ENCODE results near the gene PCDHB10.
"Not testable (repeated sequence)": the region's sequence is repeated elsewhere in the genome, so short reads cannot be mapped to it uniquely, and the experiment has no call there.

The PCDHB10 gene

DNA sequence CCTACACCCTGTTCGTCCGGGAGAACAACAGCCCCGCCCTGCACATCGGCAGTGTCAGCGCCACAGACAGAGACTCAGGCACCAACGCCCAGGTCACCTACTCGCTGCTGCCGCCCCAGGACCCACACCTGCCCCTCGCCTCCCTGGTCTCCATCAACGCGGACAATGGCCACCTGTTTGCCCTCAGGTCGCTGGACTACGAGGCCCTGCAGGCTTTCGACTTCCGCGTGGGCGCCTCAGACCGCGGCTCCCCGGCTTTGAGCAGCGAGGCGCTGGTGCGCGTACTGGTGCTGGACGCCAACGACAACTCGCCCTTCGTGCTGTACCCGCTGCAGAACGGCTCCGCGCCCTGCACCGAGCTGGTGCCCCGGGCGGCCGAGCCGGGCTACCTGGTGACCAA, 3.5 kb upstream of the PCDHB10 start:
- not testable (repeated sequence) for DNase-seq

DNA sequence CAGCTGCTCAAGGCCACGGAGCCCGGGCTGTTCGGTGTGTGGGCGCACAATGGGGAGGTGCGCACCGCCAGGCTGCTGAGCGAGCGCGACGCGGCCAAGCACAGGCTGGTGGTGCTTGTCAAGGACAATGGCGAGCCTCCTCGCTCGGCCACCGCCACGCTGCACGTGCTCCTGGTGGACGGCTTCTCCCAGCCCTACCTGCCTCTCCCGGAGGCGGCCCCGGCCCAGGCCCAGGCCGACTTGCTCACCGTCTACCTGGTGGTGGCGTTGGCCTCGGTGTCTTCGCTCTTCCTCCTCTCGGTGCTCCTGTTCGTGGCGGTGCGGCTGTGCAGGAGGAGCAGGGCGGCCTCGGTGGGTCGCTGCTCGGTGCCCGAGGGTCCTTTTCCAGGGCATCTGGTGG, 3.0 kb upstream of the PCDHB10 start:
- not testable (repeated sequence) for DNase-seq

DNA sequence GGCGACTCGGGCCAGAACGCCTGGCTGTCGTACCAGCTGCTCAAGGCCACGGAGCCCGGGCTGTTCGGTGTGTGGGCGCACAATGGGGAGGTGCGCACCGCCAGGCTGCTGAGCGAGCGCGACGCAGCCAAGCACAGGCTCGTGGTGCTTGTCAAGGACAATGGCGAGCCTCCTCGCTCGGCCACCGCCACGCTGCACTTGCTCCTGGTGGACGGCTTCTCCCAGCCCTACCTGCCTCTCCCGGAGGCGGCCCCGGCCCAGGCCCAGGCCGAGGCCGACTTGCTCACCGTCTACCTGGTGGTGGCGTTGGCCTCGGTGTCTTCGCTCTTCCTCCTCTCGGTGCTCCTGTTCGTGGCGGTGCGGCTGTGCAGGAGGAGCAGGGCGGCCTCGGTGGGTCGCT, 2.2 kb downstream of the PCDHB10 start:
- not testable (repeated sequence) for DNase-seq

DNA sequence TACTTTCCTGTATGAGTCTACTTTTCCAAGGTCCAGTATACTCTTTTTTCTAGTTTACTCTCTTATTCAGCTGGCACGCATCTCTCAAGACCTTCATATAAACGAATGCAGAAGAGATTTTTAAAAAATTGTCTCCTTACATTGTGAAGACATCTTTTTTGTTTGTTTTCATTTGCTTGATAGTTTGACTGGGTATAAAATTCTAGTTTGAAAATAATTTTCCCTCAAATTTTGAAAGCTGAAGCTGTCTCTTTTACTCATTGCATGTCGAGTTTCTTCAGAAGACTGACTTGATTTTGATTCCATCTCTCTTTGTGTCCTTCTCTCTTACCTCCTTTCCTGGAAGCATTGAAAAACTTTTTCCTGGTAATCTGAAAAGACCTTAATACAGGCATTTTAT, 4.2 kb downstream of the PCDHB10 start:
- DNase-seq, result no peak

DNA sequence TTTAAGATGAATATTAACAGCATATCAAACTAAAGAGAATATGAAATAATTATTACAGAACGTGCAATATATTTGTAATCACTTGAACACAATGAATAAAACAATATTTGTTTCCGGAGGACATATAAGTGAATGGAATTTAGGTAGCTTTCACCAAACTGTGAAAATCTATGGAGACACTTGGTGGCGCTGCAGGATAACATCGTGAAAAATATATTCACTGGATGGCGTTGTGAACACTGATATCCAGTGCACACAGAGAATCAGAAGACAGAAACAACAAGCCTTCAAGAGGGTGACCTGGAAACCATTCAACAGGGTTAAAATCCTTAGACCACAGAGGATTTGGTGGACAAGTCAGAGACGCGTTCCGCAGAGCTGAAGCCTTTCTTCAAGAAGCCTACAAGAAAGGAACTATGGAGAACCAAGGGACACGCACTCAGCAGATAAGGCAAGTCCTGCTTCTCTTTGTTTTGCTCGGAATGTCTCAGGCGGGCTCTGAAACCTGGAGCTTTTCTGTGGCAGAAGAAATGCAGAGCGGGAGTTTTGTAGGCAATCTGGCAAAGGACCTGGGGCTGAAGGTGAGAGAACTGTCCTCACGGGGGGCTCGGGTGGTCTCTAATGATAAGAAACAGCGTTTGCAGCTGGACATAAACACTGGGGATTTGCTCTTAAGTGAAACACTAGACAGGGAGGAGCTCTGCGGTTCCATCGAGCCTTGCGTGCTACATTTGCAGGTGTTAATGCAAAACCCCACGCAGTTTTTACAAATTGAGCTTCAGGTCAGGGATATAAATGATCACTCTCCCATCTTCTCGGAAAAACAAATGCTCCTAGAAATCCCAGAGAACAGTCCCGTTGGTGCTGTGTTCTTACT, 7.4 kb downstream of the PCDHB10 start, which contains the start of gene PCDHB11:
TSS of gene PCDHB11 (plus strand) at position 269 of the 877 bp plus-strand sequence. CDS start at position 417, 148 bp downstream.
- DNase-seq, result peak; percentile 9

DNA sequence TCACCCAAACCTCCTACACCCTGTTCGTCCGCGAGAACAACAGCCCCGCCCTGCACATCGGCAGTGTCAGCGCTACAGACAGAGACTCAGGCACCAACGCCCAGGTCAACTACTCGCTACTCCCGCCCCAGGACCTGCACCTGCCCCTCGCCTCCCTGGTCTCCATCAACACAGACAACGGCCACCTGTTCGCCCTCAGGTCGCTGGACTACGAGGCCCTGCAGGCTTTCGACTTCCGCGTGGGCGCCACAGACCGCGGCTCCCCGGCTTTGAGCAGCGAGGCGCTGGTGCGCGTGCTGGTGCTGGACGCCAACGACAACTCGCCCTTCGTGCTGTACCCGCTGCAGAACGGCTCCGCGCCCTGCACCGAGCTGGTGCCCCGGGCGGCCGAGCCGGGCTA, 9.0 kb downstream of the PCDHB10 start:
- not testable (repeated sequence) for DNase-seq

DNA sequence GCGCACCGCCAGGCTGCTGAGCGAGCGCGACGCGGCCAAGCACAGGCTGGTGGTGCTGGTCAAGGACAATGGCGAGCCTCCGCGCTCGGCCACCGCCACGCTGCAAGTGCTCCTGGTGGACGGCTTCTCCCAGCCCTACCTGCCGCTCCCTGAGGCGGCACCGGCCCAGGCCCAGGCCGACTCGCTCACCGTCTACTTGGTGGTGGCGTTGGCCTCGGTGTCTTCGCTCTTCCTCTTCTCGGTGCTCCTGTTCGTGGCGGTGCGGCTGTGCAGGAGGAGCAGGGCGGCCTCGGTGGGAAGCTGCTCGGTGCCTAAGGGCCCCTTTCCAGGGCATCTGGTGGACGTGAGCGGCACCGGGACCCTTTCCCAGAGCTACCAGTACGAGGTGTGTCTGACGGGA, 9.5 kb downstream of the PCDHB10 start:
- not testable (repeated sequence) for DNase-seq

DNA sequence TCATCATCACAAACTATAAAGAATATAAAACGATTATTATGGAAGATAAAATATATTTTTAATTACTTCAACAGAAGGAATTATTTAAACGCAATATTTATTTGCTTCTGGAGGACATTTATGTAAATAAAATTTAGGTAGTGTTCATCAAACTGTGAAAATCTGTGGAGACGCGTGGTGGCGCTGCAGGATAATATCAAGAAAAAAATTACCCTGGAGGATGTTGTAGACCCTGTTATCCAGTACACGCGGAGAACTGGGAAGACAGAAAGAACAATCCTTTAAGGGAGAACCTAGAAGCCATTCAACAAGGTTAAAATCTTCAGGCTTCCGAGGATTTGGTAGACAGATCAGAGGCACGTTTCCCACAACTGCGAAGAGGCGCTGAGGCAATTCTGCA, 16.3 kb downstream of the PCDHB10 start, which contains the start of gene PCDHB12:
TSS of gene PCDHB12 (plus strand) at position 242 of the 400 bp plus-strand sequence. CDS start 189 bp downstream, outside the sequence.
- DNase-seq, result no peak

DNA sequence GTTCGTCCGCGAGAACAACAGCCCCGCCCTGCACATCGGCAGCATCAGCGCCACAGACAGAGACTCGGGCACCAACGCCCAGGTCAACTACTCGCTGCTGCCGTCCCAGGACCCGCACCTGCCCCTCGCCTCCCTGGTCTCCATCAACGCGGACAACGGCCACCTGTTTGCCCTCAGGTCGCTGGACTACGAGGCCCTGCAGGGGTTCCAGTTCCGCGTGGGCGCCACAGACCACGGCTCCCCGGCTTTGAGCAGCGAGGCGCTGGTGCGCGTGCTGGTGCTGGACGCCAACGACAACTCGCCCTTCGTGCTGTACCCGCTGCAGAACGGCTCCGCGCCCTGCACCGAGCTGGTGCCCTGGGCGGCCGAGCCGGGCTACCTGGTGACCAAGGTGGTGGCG, 18.1 kb downstream of the PCDHB10 start:
- not testable (repeated sequence) for DNase-seq

DNA sequence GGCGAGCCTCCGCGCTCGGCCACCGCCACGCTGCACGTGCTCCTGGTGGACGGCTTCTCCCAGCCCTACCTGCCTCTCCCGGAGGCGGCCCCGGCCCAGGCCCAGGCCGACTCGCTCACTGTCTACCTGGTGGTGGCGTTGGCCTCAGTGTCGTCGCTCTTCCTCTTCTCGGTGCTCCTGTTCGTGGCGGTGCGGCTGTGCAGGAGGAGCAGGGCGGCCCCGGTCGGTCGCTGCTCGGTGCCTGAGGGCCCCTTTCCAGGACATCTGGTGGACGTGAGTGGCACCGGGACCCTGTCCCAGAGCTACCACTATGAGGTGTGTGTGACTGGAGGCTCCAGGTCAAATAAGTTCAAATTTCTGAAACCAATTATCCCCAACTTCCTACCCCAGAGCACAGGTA, 18.7 kb downstream of the PCDHB10 start:
- not testable (repeated sequence) for DNase-seq

DNA sequence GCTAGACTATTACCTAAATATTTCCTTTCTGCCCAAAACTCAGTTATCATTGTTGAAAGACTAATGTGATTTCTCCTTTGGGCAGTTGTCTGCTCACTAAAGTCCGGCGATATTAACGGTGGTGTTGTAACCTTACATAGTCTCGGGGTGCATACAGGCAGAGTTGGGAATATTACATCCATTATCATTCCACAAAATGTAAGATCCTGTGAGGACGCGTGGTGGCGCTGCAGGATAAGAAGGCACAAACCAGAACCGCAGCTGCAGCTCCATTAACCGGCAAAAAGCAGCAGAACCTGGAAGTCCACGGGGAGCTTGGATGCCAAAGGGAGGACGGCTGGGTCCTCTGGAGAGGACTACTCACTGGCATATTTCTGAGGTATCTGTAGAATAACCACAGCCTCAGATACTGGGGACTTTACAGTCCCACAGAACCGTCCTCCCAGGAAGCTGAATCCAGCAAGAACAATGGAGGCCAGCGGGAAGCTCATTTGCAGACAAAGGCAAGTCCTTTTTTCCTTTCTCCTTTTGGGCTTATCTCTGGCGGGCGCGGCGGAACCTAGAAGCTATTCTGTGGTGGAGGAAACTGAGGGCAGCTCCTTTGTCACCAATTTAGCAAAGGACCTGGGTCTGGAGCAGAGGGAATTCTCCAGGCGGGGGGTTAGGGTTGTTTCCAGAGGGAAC, 21.6 kb downstream of the PCDHB10 start, which contains the start of gene PCDHB13:
TSS of gene PCDHB13 (plus strand) at position 264 of the 684 bp plus-strand sequence. CDS start at position 469, 205 bp downstream.
- peak; percentile 20 for DNase-seq

DNA sequence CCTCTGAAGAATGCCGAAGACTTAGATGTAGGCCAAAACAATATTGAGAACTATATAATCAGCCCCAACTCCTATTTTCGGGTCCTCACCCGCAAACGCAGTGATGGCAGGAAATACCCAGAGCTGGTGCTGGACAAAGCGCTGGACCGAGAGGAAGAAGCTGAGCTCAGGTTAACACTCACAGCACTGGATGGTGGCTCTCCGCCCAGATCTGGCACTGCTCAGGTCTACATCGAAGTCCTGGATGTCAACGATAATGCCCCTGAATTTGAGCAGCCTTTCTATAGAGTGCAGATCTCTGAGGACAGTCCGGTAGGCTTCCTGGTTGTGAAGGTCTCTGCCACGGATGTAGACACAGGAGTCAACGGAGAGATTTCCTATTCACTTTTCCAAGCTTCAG, 22.4 kb downstream of the PCDHB10 start:
- DNase-seq, result not testable (repeated sequence)

DNA sequence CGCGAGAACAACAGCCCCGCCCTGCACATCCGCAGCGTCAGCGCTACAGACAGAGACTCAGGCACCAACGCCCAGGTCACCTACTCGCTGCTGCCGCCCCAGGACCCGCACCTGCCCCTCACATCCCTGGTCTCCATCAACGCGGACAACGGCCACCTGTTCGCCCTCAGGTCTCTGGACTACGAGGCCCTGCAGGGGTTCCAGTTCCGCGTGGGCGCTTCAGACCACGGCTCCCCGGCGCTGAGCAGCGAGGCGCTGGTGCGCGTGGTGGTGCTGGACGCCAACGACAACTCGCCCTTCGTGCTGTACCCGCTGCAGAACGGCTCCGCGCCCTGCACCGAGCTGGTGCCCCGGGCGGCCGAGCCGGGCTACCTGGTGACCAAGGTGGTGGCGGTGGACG, 23.4 kb downstream of the PCDHB10 start:
- DNase-seq, result not testable (repeated sequence)

DNA sequence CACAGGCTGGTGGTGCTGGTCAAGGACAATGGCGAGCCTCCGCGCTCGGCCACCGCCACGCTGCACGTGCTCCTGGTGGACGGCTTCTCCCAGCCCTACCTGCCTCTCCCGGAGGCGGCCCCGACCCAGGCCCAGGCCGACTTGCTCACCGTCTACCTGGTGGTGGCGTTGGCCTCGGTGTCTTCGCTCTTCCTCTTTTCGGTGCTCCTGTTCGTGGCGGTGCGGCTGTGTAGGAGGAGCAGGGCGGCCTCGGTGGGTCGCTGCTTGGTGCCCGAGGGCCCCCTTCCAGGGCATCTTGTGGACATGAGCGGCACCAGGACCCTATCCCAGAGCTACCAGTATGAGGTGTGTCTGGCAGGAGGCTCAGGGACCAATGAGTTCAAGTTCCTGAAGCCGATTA, 23.9 kb downstream of the PCDHB10 start:
- not testable (repeated sequence) for DNase-seq

DNA sequence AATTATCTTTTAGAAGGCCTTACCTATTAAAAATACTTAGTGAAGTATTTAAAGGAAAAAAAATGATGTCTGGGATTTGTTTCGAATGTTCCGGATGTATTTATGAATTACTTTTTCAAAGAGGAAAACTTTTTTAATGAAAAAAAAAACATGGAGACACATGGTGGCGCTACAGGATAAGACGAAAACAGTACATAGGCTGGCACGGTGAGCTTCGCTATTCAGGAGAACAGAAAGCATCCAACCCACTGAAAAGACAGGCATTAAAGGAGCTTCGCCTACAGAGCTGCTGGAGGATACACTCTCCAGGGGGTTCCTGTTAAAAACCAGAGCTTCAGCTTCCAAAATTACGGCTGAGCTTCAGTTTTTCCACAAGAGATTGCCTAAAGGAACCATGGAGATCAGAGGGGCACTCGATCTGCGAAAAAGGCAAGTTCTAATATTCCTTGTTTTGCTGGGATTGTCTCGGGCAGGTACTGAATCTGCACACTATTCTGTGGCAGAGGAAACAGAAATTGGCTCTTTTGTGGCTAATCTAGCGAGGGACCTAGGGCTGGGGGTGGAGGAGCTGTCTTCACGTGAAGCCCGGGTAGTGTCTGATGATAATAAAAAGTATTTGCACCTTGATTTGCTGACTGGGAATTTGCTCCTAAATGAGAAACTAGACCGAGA, 31.1 kb downstream of the PCDHB10 start, which contains the start of gene PCDHB14:
TSS of gene PCDHB14 (plus strand) at position 232 of the 672 bp plus-strand sequence. CDS start at position 395, 163 bp downstream.
- no peak for DNase-seq

DNA sequence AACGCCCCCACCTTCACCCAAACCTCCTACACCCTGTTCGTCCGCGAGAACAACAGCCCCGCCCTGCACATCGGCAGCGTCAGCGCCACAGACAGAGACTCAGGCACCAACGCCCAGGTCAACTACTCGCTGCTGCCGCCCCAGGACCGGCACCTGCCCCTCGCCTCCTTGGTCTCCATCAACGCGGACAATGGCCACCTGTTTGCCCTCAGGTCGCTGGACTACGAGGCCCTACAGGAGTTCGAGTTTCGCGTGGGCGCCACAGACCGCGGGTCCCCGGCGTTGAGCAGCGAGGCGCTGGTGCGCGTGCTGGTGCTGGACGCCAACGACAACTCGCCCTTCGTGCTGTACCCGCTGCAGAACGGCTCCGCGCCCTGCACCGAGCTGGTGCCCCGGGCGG, 32.7 kb downstream of the PCDHB10 start:
- DNase-seq, result not testable (repeated sequence)

DNA sequence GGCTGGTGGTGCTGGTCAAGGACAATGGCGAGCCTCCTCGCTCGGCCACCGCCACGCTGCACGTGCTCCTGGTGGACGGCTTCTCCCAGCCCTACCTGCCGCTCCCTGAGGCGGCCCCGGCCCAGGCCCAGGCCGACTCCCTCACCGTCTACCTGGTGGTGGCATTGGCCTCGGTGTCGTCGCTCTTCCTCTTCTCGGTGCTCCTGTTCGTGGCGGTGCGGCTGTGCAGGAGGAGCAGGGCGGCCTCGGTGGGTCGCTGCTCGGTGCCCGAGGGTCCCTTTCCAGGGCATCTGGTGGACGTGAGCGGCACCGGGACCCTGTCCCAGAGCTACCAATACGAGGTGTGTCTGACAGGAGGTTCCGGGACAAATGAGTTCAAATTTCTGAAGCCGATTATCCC, 33.3 kb downstream of the PCDHB10 start:
- DNase-seq, result not testable (repeated sequence)

DNA sequence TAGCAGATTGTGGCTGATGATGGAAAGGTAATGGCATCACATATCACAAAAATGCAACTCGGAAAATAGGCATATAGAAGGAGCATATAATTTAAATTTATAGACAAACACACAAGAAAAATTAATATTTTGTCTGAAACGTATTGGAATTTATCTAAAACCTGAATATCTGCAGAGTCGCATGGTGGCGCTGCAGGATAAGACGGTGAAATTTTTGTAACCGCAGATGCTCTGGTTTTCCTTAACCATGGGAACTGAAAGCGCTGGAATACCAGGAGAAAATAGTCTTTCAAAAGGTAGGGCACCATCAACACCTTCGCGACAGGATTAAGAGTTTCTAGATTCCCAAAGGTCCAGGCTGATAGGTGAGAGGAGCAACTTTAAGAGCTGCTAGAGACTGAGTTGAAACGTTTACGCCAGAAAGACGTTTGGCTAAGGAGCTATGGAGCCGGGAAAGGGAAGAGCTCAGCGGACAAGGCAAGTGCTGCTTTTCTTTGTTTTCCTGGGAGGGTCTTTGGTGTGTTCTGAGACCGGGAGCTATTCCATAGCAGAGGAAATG, 42.0 kb downstream of the PCDHB10 start:
- DNase-seq, result no peak

DNA sequence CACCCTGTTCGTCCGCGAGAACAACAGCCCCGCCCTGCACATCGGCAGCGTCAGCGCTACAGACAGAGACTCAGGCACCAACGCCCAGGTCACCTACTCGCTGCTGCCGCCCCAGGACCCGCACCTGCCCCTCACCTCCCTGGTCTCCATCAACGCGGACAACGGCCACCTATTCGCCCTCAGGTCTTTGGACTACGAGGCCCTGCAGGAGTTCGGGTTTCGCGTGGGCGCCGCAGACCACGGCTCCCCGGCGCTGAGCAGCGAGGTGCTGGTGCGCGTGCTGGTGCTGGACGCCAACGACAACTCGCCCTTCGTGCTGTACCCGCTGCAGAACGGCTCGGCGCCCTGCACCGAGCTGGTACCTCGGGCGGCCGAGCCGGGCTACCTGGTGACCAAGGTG, 43.8 kb downstream of the PCDHB10 start:
- DNase-seq, result not testable (repeated sequence)

DNA sequence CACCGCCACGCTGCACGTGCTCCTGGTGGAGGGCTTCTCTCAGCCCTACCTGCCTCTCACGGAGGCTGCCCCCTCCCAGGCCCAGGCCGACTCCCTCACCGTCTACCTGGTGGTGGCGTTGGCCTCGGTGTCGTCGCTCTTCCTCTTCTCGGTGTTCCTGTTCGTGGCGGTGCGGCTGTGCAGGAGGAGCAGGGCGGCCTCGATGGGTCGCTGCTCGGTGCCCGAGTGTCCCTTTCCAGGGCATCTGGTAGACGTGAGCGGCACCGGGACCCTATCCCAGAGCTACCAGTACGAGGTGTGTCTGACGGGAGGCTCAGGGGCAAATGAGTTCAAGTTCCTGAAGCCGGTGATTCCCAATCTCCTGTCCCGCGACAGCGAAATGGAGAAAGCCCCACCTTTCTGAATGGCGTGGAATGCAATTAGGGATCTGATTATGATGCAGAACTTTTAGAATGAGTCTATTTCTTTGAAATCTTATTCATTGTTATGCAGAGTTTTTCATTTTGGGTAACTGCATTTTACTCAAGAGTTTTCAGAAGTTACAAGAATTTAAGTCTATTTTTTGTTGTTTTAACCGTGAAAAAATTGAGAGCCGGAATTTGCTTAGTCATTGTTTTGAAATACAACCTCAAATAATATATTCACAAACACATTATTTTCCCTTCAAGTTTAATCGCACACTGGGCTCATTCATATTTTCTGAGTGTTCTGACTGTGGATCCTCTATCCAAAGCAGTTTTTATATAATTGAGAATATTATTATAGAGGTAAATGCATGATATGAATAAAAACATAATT, 44.6 kb downstream of the PCDHB10 start:
- no peak for DNase-seq

DNA sequence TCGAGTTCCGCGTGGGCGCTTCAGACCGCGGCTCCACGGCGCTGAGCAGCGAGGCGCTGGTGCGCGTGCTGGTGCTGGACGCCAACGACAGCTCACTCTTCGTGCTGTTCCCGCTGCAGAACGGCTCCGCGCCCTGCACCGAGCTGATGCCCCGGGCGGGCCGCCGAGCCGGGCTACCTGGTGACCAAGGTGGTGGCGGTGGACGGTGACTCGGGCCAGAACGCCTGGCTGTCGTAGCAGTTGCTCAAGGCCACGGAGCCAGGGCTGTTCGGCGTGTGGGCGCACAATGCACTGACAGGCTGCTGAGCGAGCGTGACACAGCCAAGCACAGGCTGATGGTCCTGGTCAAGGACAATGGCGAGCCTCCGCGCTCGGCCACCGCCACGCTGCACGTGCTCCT, 49.3 kb downstream of the PCDHB10 start:
- DNase-seq, result no peak

Data from NCI-H510A (cell line).